Fibroblast of lung (primary cell): ENCODE results near the gene ZNF513.

Source experiments
- CTCF ChIP-seq, 2 donors: IDR thresholded peaks in 1 of 2; conservative IDR thresholded peaks in 1 of 2; 1 replicate in 1 of 2; 2 replicates in 1 of 2; pipeline ENCODE4 v1.5.1; 2011 to 2012; ENCODE audit warnings: low read length in 2 of 2, control low read depth in 1 of 2, inconsistent platforms in 1 of 2, low read depth in 1 of 2, mild to moderate bottlenecking in 1 of 2
- EZH2 ChIP-seq: IDR thresholded peaks from 2 replicates; pipeline ENCODE4 v1.5.1; 2012; ENCODE audit warnings: low read length, control low read depth, mild to moderate bottlenecking; ENCODE audit errors: missing control alignments

- no peak for TF ChIP-seq CTCF (conservative IDR thresholded peaks at IDR 0.05 in 1 of 2, IDR thresholded peaks at IDR 0.05 in 1 of 2; ENCODE audit: low read depth in 1 of 2, low read length in 2 of 2)
- TF ChIP-seq EZH2 = no peak
Measured at GRCh38 chr2:27408601-27409320, 28.2 kb upstream of the ZNF513 start.
